Testis (tissue), 3 donors: ENCODE data around the gene PEAR1. TPM values are rescaled to one million over a fixed set of nuclear protein-coding genes. Genes with fewer than 3 reads are reported as not detected.
"Not testable (repeated sequence)": the region's sequence is repeated elsewhere in the genome, so short reads cannot be mapped to it uniquely, and the experiment has no call there.

Experiments
- DNase-seq: peaks from one replicate; pipeline ENCODE4 v3.0.0-alpha.2; 2019
- H3K27ac ChIP-seq, 2 donors: fragments of 200-600 bp; sonication (generic); one replicate each; pipeline ENCODE4 v1.5.1; 2019
- H3K27me3 ChIP-seq: fragments of 200-600 bp; sonication (generic); one replicate; pipeline ENCODE4 v1.5.1; 2019
- H3K36me3 ChIP-seq: fragments of 200-600 bp; sonication (generic); one replicate; pipeline ENCODE4 v1.5.1; 2017; ENCODE audit warnings: low read depth; ENCODE audit errors: missing control alignments
- H3K4me1 ChIP-seq: fragments of 200-600 bp; sonication (generic); one replicate; pipeline ENCODE4 v1.5.1; 2019
- H3K4me3 ChIP-seq, 2 donors: fragments of 200-600 bp; sonication (generic); one replicate each; pipeline ENCODE4 v1.5.1; 2017 to 2019
- H3K9me3 ChIP-seq: fragments of 200-600 bp; sonication (generic); one replicate; pipeline ENCODE4 v1.5.1; 2017
- POLR2A ChIP-seq: fragments of 450-650 bp; IDR thresholded peaks from one replicate; pipeline ENCODE4 v1.6.1; 2017; ENCODE audit warnings: antibody characterized with exemption, mild to moderate bottlenecking, moderate library complexity
- WGBS, 2 donors: methylation state at CpG; one replicate each; pipeline ENCODE4 v1.1.5; 2018; 5-methylcytosine and 5-hydroxymethylcytosine counted together
- intact Hi-C: fragments of 100-400 bp; cut with DNase I; formaldehyde crosslinking; loops from one replicate; pipeline ENCODE4 v1.15.1; 2023; ENCODE audit warnings: low total_unique reads
- polyA plus RNA-seq: library from polyadenylated mRNA; stranded (reverse); fragments of 350-450 nt; fragmentation: Illumina TruSeq; extraction: RNeasy Lipid Tissue Mini Kit (QIAGEN cat#74804); gene quantifications from one replicate; pipeline ENCODE4 v1.2.3, GENCODE V29; 2014; ENCODE audit warnings: low read depth, low replicate concordance; ENCODE audit not compliant: insufficient read depth
- total RNA-seq, 2 donors: library from RNA; depleted of rRNA; stranded (reverse); fragments of >200 nt; gene quantifications; one replicate each; pipeline ENCODE4 v1.2.3, GENCODE V29; 2016
- TF ChIP-seq, protein P1 (sequence below), 3 experiments: fragments of 450-650 bp in 2 of 3; fragments of 200-600 bp in 1 of 3; sonication (generic) in 1 of 3; IDR thresholded peaks; one replicate each; pipeline ENCODE4 v1.5.1; 2016 to 2019; ENCODE audit warnings: antibody characterized with exemption in 3 of 3, mild to moderate bottlenecking in 2 of 3, moderate library complexity in 1 of 3

Gene PEAR1
- total and polyA plus RNA-seq, 3 donors from 2014 or later = 10.5 to 13.8 (median 13.8) TPM

DNA sequence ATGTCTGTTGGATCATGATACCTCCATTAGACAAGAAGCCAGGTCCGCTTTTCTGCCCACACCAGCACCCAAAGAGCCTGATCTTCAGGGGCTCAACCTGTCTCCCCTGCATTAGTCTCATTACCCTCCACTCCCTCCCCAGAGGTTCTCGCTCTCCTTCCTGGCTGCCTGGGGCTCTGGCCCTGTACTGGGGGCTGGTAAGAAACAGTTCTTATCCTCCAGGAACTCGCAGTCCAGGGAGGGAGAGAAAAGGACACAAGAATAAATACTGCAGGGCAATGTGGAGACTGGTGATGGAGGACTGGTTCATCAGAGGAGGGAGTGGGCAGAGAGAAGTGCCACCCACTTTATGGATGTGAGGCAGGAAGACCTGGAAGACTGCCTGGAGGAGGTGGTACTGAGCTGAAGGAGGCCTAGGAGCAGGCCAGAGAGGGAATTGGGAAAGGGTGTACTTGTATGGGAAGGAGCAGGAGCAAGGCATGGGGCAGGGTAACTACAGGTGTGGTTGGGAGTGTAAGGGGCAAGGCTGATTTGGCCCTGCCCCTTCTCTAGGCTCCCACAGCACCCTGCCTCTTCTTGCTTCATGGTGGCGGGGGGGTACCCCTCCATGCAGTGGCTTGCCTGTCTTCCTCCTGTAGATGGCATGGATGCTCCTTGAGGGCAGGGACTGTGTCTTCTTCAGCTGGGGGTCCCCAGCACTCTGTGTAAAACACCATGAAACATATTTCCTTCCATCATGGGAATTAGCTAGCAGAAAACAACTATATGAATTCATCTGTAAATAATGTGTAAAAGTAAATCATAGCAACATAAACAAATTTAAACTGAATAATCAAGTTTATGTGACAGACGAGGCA is 31.9 kb downstream of the PEAR1 start:
- no peak overlapping the region for H3K27ac ChIP-seq
- no peaks in the 10 kb centered on the region for H3K9me3 ChIP-seq
- H3K4me1 ChIP-seq = peaks cover 13% of the 10 kb centered on the region
- H3K36me3 ChIP-seq = no peaks in the 10 kb centered on the region
- WGBS, 2 donors = 79 to 87% methylated on average over 5 of the region's 5 CpGs
- intact Hi-C loops = no loop called here
- TF ChIP-seq, protein P1, sequence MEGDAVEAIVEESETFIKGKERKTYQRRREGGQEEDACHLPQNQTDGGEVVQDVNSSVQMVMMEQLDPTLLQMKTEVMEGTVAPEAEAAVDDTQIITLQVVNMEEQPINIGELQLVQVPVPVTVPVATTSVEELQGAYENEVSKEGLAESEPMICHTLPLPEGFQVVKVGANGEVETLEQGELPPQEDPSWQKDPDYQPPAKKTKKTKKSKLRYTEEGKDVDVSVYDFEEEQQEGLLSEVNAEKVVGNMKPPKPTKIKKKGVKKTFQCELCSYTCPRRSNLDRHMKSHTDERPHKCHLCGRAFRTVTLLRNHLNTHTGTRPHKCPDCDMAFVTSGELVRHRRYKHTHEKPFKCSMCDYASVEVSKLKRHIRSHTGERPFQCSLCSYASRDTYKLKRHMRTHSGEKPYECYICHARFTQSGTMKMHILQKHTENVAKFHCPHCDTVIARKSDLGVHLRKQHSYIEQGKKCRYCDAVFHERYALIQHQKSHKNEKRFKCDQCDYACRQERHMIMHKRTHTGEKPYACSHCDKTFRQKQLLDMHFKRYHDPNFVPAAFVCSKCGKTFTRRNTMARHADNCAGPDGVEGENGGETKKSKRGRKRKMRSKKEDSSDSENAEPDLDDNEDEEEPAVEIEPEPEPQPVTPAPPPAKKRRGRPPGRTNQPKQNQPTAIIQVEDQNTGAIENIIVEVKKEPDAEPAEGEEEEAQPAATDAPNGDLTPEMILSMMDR (IDR thresholded peaks at IDR 0.05) = no peak
- no peak for TF ChIP-seq POLR2A
- DNase-seq = no peak
- no peak overlapping the region for H3K4me3 ChIP-seq
- H3K27me3 ChIP-seq = no peaks in the 10 kb centered on the region

DNA sequence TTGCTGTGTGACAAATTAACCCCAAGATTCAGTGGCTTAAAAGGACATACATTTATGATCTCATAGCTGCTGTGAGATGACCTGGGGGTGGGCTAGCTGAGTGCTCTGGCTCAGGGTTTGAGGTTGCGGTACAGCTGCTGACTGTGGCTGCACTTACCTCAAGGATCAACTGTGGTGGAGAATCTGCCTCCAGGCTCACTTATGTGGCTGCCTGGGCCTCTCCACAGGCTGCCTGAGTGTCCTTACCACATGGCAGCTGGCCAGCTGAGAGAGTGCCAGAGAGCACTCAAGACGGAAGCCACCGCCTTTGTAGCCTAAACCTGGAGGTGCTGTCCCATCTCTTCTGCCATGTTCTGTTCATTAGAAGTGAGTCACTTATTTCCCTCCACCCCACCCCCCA is 32.7 kb downstream of the PEAR1 start:
- WGBS, 2 donors = 55 to 64% methylated on average over 3 of the region's 3 CpGs
- peak; percentile 79 for DNase-seq
- intact Hi-C loops = no loop called here

GRCh38 chr1:156926695-156927094 is 33.2 kb downstream of the PEAR1 start:
- intact Hi-C loops, DNase-seq, H3K27ac ChIP-seq, H3K4me3 ChIP-seq, H3K27me3 ChIP-seq, H3K36me3 ChIP-seq, H3K9me3 ChIP-seq: not testable (repeated sequence)
- 83 to 93% methylated on average over 6 of the region's 6 CpGs for WGBS, 2 donors
- peaks cover 13% of the 10 kb centered on the region for H3K4me1 ChIP-seq

More for the DNA sequence above, 32.7 kb downstream of the PEAR1 start:
- H3K9me3 ChIP-seq = no peaks in the 10 kb centered on the region
- H3K27ac ChIP-seq = no peak overlapping the region
- H3K4me1 ChIP-seq = peaks cover 13% of the 10 kb centered on the region
- H3K4me3 ChIP-seq = no peak overlapping the region
- no peaks in the 10 kb centered on the region for H3K27me3 ChIP-seq
- TF ChIP-seq, protein P1 (IDR thresholded peaks at IDR 0.05) = no peak
- no peak for TF ChIP-seq POLR2A
- H3K36me3 ChIP-seq = no peaks in the 10 kb centered on the region

GRCh38 chr1:156927215-156928042 is 33.9 kb downstream of the PEAR1 start:
- H3K27ac ChIP-seq = no peak overlapping the region
- intact Hi-C loops = no loop called here
- H3K9me3 ChIP-seq = no peaks in the 10 kb centered on the region
- peak overlapping the region; percentile 15 to 41 for H3K4me3 ChIP-seq
- WGBS, 2 donors = 16 to 23% methylated on average over 24 to 64 of the region's 64 CpGs
- H3K4me1 ChIP-seq = peaks cover 13% of the 10 kb centered on the region
- no peaks in the 10 kb centered on the region for H3K27me3 ChIP-seq
- TF ChIP-seq, protein P1 (IDR thresholded peaks at IDR 0.05) = peak; percentile 46 to 63 (median 57)
- TF ChIP-seq POLR2A = no peak
- no peaks in the 10 kb centered on the region for H3K36me3 ChIP-seq
- peak; percentile 83 for DNase-seq

GRCh38 chr1:156928043-156928602 is 34.6 kb downstream of the PEAR1 start:
- Histone ChIP-seq H3K36me3 (no peaks in the 10 kb centered on the region), H3K4me1 (peaks cover 13% of the 10 kb centered on the region), H3K9me3 (no peaks in the 10 kb centered on the region), H3K27ac (no peak overlapping the region), H3K4me3 (peak overlapping the region in 1 of 2 donors; percentile 41), H3K27me3 (no peaks in the 10 kb centered on the region)
- intact Hi-C loops = no loop called here
- TF ChIP-seq POLR2A = no peak
- TF ChIP-seq, protein P1 (IDR thresholded peaks at IDR 0.05) = no peak
- no peak for DNase-seq
- WGBS, 2 donors = 7 to 9% methylated on average over 4 of the region's 4 CpGs
